Measurements from ENCODE around the gene CHCHD1. TPM values are rescaled to one million over a fixed set of nuclear protein-coding genes. Genes with fewer than 3 reads are reported as not detected.

The CHCHD1 gene
- total RNA-seq, 4 donors from 2014 or later, result 2.6 to 37.4 (median 17.0) TPM

DNA sequence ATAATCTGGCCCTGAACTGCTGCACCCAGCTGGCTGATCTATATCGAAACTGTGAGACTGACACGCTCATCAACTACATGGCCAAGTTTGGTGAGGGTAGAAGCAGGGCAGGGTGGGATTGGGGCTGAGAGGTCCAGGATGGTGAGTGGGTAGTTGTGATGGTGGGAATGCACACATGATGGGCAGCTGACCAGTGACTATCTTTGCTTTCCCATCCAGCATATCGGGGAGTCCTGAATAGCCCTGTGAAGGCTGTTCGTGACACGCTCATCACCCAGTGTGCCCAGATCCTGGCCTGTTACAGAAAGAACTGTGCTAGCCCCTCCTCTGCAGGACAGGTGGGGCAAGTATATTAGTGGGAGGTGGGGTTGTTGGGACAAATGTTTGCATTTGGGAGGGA lies 12.5 kb upstream of the CHCHD1 start:
- H3K27me3 ChIP-seq, result no peaks in the 10 kb centered on the region
- no peaks in the 10 kb centered on the region for H3K9me3 ChIP-seq
- no peak overlapping the region for H3K4me3 ChIP-seq
- no peak for DNase-seq
- H3K36me3 ChIP-seq, result peaks cover 0 to 39% (median 17%) of the 10 kb centered on the region in 4 donors
- WGBS, 2 donors (ENCODE audit: low coverage in 1 of 2), result 91% methylated on average over 5 of the region's 5 CpGs; no CpG with 5 or more reads in 1 of the 2 donors
- TF ChIP-seq POLR2AphosphoS5 (IDR thresholded peaks at IDR 0.05), result no peak
- TF ChIP-seq, protein P1, sequence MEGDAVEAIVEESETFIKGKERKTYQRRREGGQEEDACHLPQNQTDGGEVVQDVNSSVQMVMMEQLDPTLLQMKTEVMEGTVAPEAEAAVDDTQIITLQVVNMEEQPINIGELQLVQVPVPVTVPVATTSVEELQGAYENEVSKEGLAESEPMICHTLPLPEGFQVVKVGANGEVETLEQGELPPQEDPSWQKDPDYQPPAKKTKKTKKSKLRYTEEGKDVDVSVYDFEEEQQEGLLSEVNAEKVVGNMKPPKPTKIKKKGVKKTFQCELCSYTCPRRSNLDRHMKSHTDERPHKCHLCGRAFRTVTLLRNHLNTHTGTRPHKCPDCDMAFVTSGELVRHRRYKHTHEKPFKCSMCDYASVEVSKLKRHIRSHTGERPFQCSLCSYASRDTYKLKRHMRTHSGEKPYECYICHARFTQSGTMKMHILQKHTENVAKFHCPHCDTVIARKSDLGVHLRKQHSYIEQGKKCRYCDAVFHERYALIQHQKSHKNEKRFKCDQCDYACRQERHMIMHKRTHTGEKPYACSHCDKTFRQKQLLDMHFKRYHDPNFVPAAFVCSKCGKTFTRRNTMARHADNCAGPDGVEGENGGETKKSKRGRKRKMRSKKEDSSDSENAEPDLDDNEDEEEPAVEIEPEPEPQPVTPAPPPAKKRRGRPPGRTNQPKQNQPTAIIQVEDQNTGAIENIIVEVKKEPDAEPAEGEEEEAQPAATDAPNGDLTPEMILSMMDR (IDR thresholded peaks at IDR 0.05), result no peak
- no peak for TF ChIP-seq EP300 (IDR thresholded peaks at IDR 0.05; ENCODE audit: low read depth)
- no peak for TF ChIP-seq POLR2A (IDR thresholded peaks at IDR 0.05)
- H3K4me1 ChIP-seq, result peaks cover 13 to 20% (median 18%) of the 10 kb centered on the region in 4 donors
- in situ Hi-C loops (cut with MboI; ENCODE audit: low pct_ligation_motif_present in 1 of 4, low pct_unique_long_range_greater_than_20kb in 1 of 4, low sequenced_read_pairs in 3 of 4) (no loop called here), intact Hi-C loops (cut with DNase I; ENCODE audit: low total_unique reads) (no loop called here)
- H3K27ac ChIP-seq, result no peak overlapping the region

- peak overlapping the region; percentile 62 to 84 (median 78) for H3K4me3 ChIP-seq
- intact Hi-C loops (cut with DNase I; ENCODE audit: low total_unique reads) (no loop called here), in situ Hi-C loops (cut with MboI; ENCODE audit: low pct_ligation_motif_present in 1 of 4, low pct_unique_long_range_greater_than_20kb in 1 of 4, low sequenced_read_pairs in 3 of 4) (no loop called here)
- no peaks in the 10 kb centered on the region for H3K27me3 ChIP-seq
- peak; percentile 87 for DNase-seq
- 13 to 26% methylated on average over 3 to 17 of the region's 17 CpGs for WGBS, 2 donors (ENCODE audit: low coverage in 1 of 2)
- no peaks in the 10 kb centered on the region for H3K9me3 ChIP-seq
- no peak for TF ChIP-seq POLR2A (IDR thresholded peaks at IDR 0.05)
- no peak for TF ChIP-seq EP300 (IDR thresholded peaks at IDR 0.05; ENCODE audit: low read depth)
- TF ChIP-seq, protein P1 (IDR thresholded peaks at IDR 0.05), result no peak
- no peak for TF ChIP-seq POLR2AphosphoS5 (IDR thresholded peaks at IDR 0.05)
- peaks cover 0 to 18% (median 8%) of the 10 kb centered on the region in 4 donors for H3K36me3 ChIP-seq
- H3K4me1 ChIP-seq, result peaks cover 22 to 37% (median 29%) of the 10 kb centered on the region in 4 donors
- H3K27ac ChIP-seq, result peak overlapping the region; percentile 91 to 99 (median 95)
Observed at GRCh38 chr10:73771722-73772280, 10.0 kb upstream of the CHCHD1 start.

DNA sequence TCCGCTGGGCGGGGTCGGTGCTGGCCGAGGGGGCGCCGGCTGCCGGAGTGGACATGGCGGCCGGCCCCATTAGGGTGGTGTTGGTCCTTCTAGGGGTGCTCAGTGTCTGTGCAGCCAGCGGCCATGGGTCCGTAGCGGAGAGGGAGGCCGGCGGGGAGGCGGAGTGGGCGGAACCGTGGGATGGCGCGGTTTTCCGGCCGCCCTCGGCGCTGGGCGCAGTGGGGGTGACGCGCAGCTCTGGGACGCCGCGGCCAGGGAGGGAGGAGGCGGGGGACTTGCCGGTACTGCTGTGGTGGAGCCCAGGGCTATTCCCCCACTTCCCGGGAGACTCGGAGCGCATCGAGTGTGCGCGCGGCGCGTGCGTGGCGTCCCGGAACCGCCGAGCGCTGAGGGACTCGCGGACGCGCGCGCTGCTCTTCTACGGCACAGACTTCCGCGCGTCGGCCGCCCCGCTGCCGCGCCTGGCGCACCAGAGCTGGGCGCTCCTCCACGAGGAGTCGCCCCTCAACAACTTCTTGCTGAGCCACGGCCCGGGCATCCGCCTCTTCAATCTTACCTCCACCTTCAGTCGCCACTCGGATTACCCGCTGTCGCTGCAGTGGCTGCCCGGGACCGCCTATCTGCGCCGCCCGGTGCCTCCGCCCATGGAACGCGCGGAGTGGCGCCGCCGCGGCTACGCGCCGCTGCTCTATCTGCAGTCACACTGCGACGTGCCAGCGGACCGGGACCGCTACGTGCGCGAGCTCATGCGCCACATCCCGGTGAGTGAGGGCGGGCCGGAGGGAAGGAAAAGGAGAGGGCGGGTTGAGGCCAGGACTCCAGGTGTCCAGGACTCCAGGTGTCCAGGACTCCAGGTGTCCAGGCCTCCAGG lies 9.3 kb upstream of the CHCHD1 start:
- 0% methylated on average over 73 of the region's 101 CpGs; no CpG with 5 or more reads in 1 of the 2 donors for WGBS, 2 donors (ENCODE audit: low coverage in 1 of 2)
- Histone ChIP-seq H3K4me1 (peaks cover 22 to 37% (median 29%) of the 10 kb centered on the region in 4 donors), H3K36me3 (peaks cover 0 to 17% (median 4%) of the 10 kb centered on the region in 4 donors), H3K27ac (peak overlapping the region; percentile 91 to 99 (median 95)), H3K27me3 (no peaks in the 10 kb centered on the region), H3K4me3 (peak overlapping the region; percentile 62 to 84 (median 78)), H3K9me3 (no peaks in the 10 kb centered on the region)
- in situ Hi-C loops (cut with MboI; ENCODE audit: low pct_ligation_motif_present in 1 of 4, low pct_unique_long_range_greater_than_20kb in 1 of 4, low sequenced_read_pairs in 3 of 4) (no loop called here), intact Hi-C loops (cut with DNase I; ENCODE audit: low total_unique reads) (no loop called here)
- TF ChIP-seq, protein P1 (IDR thresholded peaks at IDR 0.05), result peak in 1 of 5 experiments; percentile 16
- no peak for TF ChIP-seq EP300 (IDR thresholded peaks at IDR 0.05; ENCODE audit: low read depth)
- TF ChIP-seq POLR2A (IDR thresholded peaks at IDR 0.05), result peak; percentile 69
- TF ChIP-seq POLR2AphosphoS5 (IDR thresholded peaks at IDR 0.05), result peak; percentile 87 to 90 (median 89)
- DNase-seq, result peak; percentile 84
